K562 (cell line): ENCODE measurements around the gene DNAJC11. TPM values are rescaled to one million over a fixed set of nuclear protein-coding genes. Genes with fewer than 3 reads are reported as not detected.

Experiments
- BDP1 ChIP-seq: IDR thresholded peaks from 3 replicates; pipeline ENCODE4 v1.6.1; 2011; ENCODE audit not compliant: insufficient read length, insufficient read depth
- C11orf30 ChIP-seq: fragments of 450-650 bp; IDR thresholded peaks from 2 replicates; pipeline ENCODE4 v1.6.1; 2016; ENCODE audit warnings: low read depth, mild to moderate bottlenecking
- E2F8 ChIP-seq: fragments of 450-650 bp; IDR thresholded peaks from 2 replicates; pipeline ENCODE4 v1.7.1; 2018; ENCODE audit warnings: mild to moderate bottlenecking, low read depth; ENCODE audit not compliant: partially characterized antibody
- HMBOX1 ChIP-seq: sonication (generic); IDR thresholded peaks from 2 replicates; pipeline ENCODE4 v1.6.1; 2016
- MEF2D ChIP-seq: conservative IDR thresholded peaks from 2 replicates; pipeline ENCODE4 v1.6.1; 2016; ENCODE audit warnings: low read depth, missing genetic modification characterization, missing compliant biosample characterization
- NCOA2 ChIP-seq, 2 experiments: fragments of 450-650 bp; IDR thresholded peaks; 2 replicates each; pipeline ENCODE4 v1.6.1; 2018; ENCODE audit warnings: mild to moderate bottlenecking in 2 of 2, moderate library complexity in 1 of 2; ENCODE audit not compliant: partially characterized antibody in 2 of 2
- PRMT5 ChIP-seq: sonication (generic); formaldehyde crosslinking; IDR thresholded peaks from 2 replicates; pipeline ENCODE4 v1.5.0; 2020; ENCODE audit warnings: missing genetic modification reagents
- RBM15 ChIP-seq: fragments of 200-400 bp; formaldehyde crosslinking; IDR thresholded peaks from 2 replicates; pipeline ENCODE4 v1.6.1; 2018; ENCODE audit warnings: mild to moderate bottlenecking, low read length, moderate library complexity; ENCODE audit not compliant: insufficient read depth
- RFX1 ChIP-seq: fragments of 450-650 bp; IDR thresholded peaks from 2 replicates; pipeline ENCODE4 v1.6.1; 2016; ENCODE audit warnings: mild to moderate bottlenecking, moderate library complexity
- SP1 ChIP-seq: sonication (generic); formaldehyde crosslinking; IDR thresholded peaks from 2 replicates; pipeline ENCODE4 v1.8.1; 2022; ENCODE audit warnings: mild to moderate bottlenecking, missing genetic modification reagents
- TCF7 ChIP-seq: sonication (generic); IDR thresholded peaks from 2 replicates; pipeline ENCODE4 v1.6.1; 2016; ENCODE audit warnings: antibody characterized with exemption, borderline replicate concordance
- TGIF2 ChIP-seq: sonication (generic); formaldehyde crosslinking; IDR thresholded peaks from 2 replicates; pipeline ENCODE4 v1.8.1; 2022; ENCODE audit warnings: mild to moderate bottlenecking, missing genetic modification reagents, moderate library complexity
- TOE1 ChIP-seq, 2 experiments: fragments of 450-650 bp in 1 of 2; sonication (generic) in 1 of 2; formaldehyde crosslinking in 1 of 2; IDR thresholded peaks; 2 replicates each; pipeline versions ENCODE4 v1.7.1 to v1.8.0; 2016 to 2022; ENCODE audit warnings: borderline replicate concordance in 2 of 2, mild to moderate bottlenecking in 2 of 2, antibody characterized with exemption in 1 of 2, inconsistent platforms in 1 of 2, low read depth in 1 of 2, missing genetic modification reagents in 1 of 2, moderate library complexity in 1 of 2
- ZNF197 ChIP-seq: fragments of 200-800 bp; sonication (Bioruptor generic); IDR thresholded peaks from 2 replicates; pipeline ENCODE4 v1.6.1; 2016; ENCODE audit warnings: low read depth, missing genetic modification characterization, missing compliant biosample characterization
- ZNF282 ChIP-seq: sonication (generic); formaldehyde crosslinking; IDR thresholded peaks from 2 replicates; pipeline ENCODE4 v1.8.1; 2023; ENCODE audit warnings: missing genetic modification reagents
- ZNF316 ChIP-seq: fragments of 450-650 bp; IDR thresholded peaks from 2 replicates; pipeline ENCODE4 v1.6.1; 2016
- ZNF586 ChIP-seq: fragments of 450-650 bp; formaldehyde crosslinking; conservative IDR thresholded peaks from 2 replicates; pipeline ENCODE4 v1.4.0; 2020; ENCODE audit warnings: mild to moderate bottlenecking, moderate library complexity
- ZNF764 ChIP-seq: fragments of 250-450 bp; sonication (Bioruptor Pico); IDR thresholded peaks from 2 replicates; pipeline ENCODE4 v1.4.0; 2020; ENCODE audit warnings: low read depth, mild to moderate bottlenecking, moderate library complexity
- polyA plus RNA-seq, 8 experiments: library from polyadenylated mRNA; depleted of rRNA in 4 of 8; stranded (reverse) in 5 of 8; unstranded in 3 of 8; fragments of >200 nt; fragmentation: Nextera tagmentation in 2 of 8; fragmentation: Illumina TruSeq in 1 of 8; extraction: Ambion mirVana in 2 of 8; extraction: Trizol in 1 of 8; gene quantifications; 2 replicates each; pipeline versions ENCODE4 v1.2.1 to v1.2.3, GENCODE V29; 2011 to 2014; ENCODE audit warnings: inconsistent platforms in 1 of 8, missing spikeins in 1 of 8
- total RNA-seq, 7 experiments: library from RNA; depleted of rRNA in 6 of 7; stranded (reverse); fragments of >200 nt in 6 of 7; fragmentation: Illumina TruSeq in 2 of 7; extraction: Trizol in 2 of 7; gene quantifications; 2 replicates each; pipeline versions ENCODE4 v1.2.1 to v1.2.3, GENCODE V29; 2011 to 2021; ENCODE audit warnings: low replicate concordance in 1 of 7

The DNAJC11 gene
- total and polyA plus RNA-seq, 9 of the 15 experiments (the other 6 are each of a cell fraction or from before 2014, with no cell fraction given), result 14.1 to 123 (median 76.6) TPM

GRCh38 chr1:6603238-6603914, 98.2 kb downstream of the DNAJC11 start (continued):
- no peak for TF ChIP-seq E2F8
- 0 out of 2 replicates have a peak, but pooled peaks have one; percentile 48 for TF ChIP-seq PRMT5 (CRISPR knock-in tag)
- no peak for TF ChIP-seq RBM15
- no peak; the same call in 1 of the 2 replicates for TF ChIP-seq TGIF2
- TF ChIP-seq BDP1, result no peak
- no peak for TF ChIP-seq MEF2D
- TF ChIP-seq ZNF197 (CRISPR knock-in tag), result 0 out of 2 replicates have a peak, but pooled peaks have one; percentile 2
- no peak for TF ChIP-seq TCF7
- TF ChIP-seq C11orf30, result no peak
- peak; percentile 83 for TF ChIP-seq HMBOX1
- TF ChIP-seq ZNF282 (CRISPR knock-in tag), result no peak
- 0 out of 2 replicates have a peak, but pooled peaks have one; percentile 50 for TF ChIP-seq SP1 (CRISPR knock-in tag)
- TF ChIP-seq NCOA2 (IDR thresholded peaks at IDR 0.05; ENCODE audit: partially characterized antibody in 2 of 2), result no peak
- TF ChIP-seq RFX1, result no peak
- no peak for TF ChIP-seq TOE1 (IDR thresholded peaks at IDR 0.05; ENCODE audit: borderline replicate concordance)
- TF ChIP-seq TOE1 (CRISPR knock-in tag; IDR thresholded peaks at IDR 0.05; ENCODE audit: borderline replicate concordance, low read depth), result no peak
- no peak for TF ChIP-seq ZNF764
- no peak for TF ChIP-seq ZNF316
- no peak for TF ChIP-seq ZNF586 (CRISPR knock-in tag)
